Astrocyte (in vitro differentiated cells and primary cell): ENCODE measurements around the gene PRSS22.

Source experiments
- CTCF ChIP-seq: IDR thresholded peaks from 2 replicates; pipeline ENCODE4 v1.5.1; 2011; ENCODE audit warnings: low read depth, mild to moderate bottlenecking, inconsistent platforms, low read length, moderate library complexity; ENCODE audit not compliant: insufficient read depth
- EZH2 ChIP-seq: IDR thresholded peaks from 2 replicates; pipeline ENCODE4 v1.6.1; 2012; ENCODE audit warnings: mild to moderate bottlenecking, low read length, inconsistent platforms; ENCODE audit not compliant: insufficient read depth

GRCh38 chr16:2846511-2847310, 11.3 kb downstream of the PRSS22 start:
- TF ChIP-seq CTCF (no peak), EZH2 (no peak)
